HepG2 (cell line): ENCODE measurements around the gene OLFM2. TPM values are rescaled to one million over a fixed set of nuclear protein-coding genes. Genes with fewer than 3 reads are reported as not detected.
A peak's percentile ranks its signal among the peaks of the same experiment; 100 is the strongest.

Experiments used
- AGO2 ChIP-seq: fragments of 200-400 bp; formaldehyde crosslinking; optimal IDR thresholded peaks from 2 replicates; pipeline ENCODE3; 2017; ENCODE audit warnings: mild to moderate bottlenecking, low read depth, low read length, moderate library complexity
- ARNT ChIP-seq: fragments of 450-650 bp; IDR thresholded peaks from 2 replicates; pipeline ENCODE4 v1.6.1; 2017
- FLYWCH1 ChIP-seq: sonication (generic); formaldehyde crosslinking; IDR thresholded peaks from 2 replicates; pipeline ENCODE4 v1.8.1; 2023; ENCODE audit warnings: mild to moderate bottlenecking, missing genetic modification reagents
- HDAC2 ChIP-seq: sonication (generic); formaldehyde crosslinking; IDR thresholded peaks from 2 replicates; pipeline ENCODE4 v1.4.0; 2020; ENCODE audit warnings: missing genetic modification reagents
- RORA ChIP-seq: sonication (generic); formaldehyde crosslinking; IDR thresholded peaks from 2 replicates; pipeline ENCODE4 v1.5.0; 2020; ENCODE audit warnings: mild to moderate bottlenecking, missing genetic modification reagents, moderate library complexity
- ZBTB21 ChIP-seq: sonication (generic); formaldehyde crosslinking; IDR thresholded peaks from 2 replicates; pipeline ENCODE4 v1.4.0; 2020; ENCODE audit warnings: missing genetic modification reagents
- ZFAT ChIP-seq: sonication (generic); formaldehyde crosslinking; conservative IDR thresholded peaks from 2 replicates; pipeline ENCODE4 v1.8.1; 2023; ENCODE audit warnings: missing genetic modification reagents, inconsistent platforms
- ZKSCAN8 ChIP-seq: IDR thresholded peaks from 2 replicates; pipeline ENCODE4 v1.6.1; 2016; ENCODE audit warnings: borderline replicate concordance, missing genetic modification reagents, missing compliant biosample characterization
- ZNF549 ChIP-seq: sonication (generic); formaldehyde crosslinking; IDR thresholded peaks from 2 replicates; pipeline ENCODE4 v1.5.0; 2020; ENCODE audit warnings: missing genetic modification reagents
- ZNF616 ChIP-seq: sonication (generic); formaldehyde crosslinking; IDR thresholded peaks from 2 replicates; pipeline ENCODE4 v1.5.0; 2020; ENCODE audit warnings: low read depth, mild to moderate bottlenecking, missing genetic modification reagents
- ZNF766 ChIP-seq: sonication (generic); formaldehyde crosslinking; IDR thresholded peaks from 2 replicates; pipeline ENCODE4 v1.5.0; 2020; ENCODE audit warnings: missing genetic modification reagents, borderline replicate concordance
- ZNF782 ChIP-seq: sonication (generic); formaldehyde crosslinking; IDR thresholded peaks from 2 replicates; pipeline ENCODE4 v1.4.0; 2020; ENCODE audit warnings: missing genetic modification reagents, mild to moderate bottlenecking, borderline replicate concordance
- polyA plus RNA-seq, 8 experiments: library from polyadenylated mRNA; depleted of rRNA in 3 of 8; stranded (reverse) in 7 of 8; unstranded in 1 of 8; fragments of >200 nt; fragmentation: Illumina TruSeq in 4 of 8; extraction: Trizol in 4 of 8; gene quantifications; 2 replicates each; pipeline versions ENCODE4 v1.2.1 to v1.2.3, GENCODE V29; 2011 to 2016; ENCODE audit warnings: low read depth in 4 of 8, missing spikeins in 1 of 8, mixed read lengths in 1 of 8; ENCODE audit not compliant: insufficient read depth in 1 of 8
- total RNA-seq, 5 experiments: library from RNA; depleted of rRNA; stranded (reverse); fragments of >200 nt; fragmentation: Illumina TruSeq; extraction: Trizol; gene quantifications; 2 replicates each; pipeline ENCODE4 v1.2.3, GENCODE V29; 2016; ENCODE audit warnings: low read depth in 1 of 5
- TF ChIP-seq, protein P1 (sequence below): IDR thresholded peaks from 2 replicates; pipeline ENCODE4 v1.6.1; 2016
- TF ChIP-seq, protein P2 (sequence below): sonication (generic); formaldehyde crosslinking; IDR thresholded peaks from 2 replicates; pipeline ENCODE4 v1.8.1; 2022; ENCODE audit warnings: low read depth, mild to moderate bottlenecking, missing genetic modification reagents
- TF ChIP-seq, protein P3 (sequence below): sonication (generic); formaldehyde crosslinking; IDR thresholded peaks from 2 replicates; pipeline ENCODE4 v1.4.0; 2020; ENCODE audit warnings: missing genetic modification reagents
- TF ChIP-seq, protein P4 (sequence below), 2 experiments: fragments of 450-650 bp in 1 of 2; sonication (generic) in 1 of 2; formaldehyde crosslinking; IDR thresholded peaks; 2 replicates each; pipeline versions ENCODE4 v1.5.0 to v1.8.0; 2020 to 2022; ENCODE audit warnings: mild to moderate bottlenecking in 1 of 2, missing genetic modification reagents in 1 of 2
- TF ChIP-seq, protein P5 (sequence below): sonication (generic); formaldehyde crosslinking; IDR thresholded peaks from 2 replicates; pipeline ENCODE4 v1.8.1; 2023; ENCODE audit warnings: mild to moderate bottlenecking, inconsistent platforms, moderate library complexity, missing genetic modification reagents, borderline replicate concordance
- TF ChIP-seq, protein P6 (sequence below): fragments of 450-650 bp; IDR thresholded peaks from 2 replicates; pipeline ENCODE4 v1.6.1; 2017

The OLFM2 gene
- total and polyA plus RNA-seq, 2 of the 13 experiments (the other 11 are each of a cell fraction or from before 2014, with no cell fraction given): 0.20 to 0.51 TPM

DNA sequence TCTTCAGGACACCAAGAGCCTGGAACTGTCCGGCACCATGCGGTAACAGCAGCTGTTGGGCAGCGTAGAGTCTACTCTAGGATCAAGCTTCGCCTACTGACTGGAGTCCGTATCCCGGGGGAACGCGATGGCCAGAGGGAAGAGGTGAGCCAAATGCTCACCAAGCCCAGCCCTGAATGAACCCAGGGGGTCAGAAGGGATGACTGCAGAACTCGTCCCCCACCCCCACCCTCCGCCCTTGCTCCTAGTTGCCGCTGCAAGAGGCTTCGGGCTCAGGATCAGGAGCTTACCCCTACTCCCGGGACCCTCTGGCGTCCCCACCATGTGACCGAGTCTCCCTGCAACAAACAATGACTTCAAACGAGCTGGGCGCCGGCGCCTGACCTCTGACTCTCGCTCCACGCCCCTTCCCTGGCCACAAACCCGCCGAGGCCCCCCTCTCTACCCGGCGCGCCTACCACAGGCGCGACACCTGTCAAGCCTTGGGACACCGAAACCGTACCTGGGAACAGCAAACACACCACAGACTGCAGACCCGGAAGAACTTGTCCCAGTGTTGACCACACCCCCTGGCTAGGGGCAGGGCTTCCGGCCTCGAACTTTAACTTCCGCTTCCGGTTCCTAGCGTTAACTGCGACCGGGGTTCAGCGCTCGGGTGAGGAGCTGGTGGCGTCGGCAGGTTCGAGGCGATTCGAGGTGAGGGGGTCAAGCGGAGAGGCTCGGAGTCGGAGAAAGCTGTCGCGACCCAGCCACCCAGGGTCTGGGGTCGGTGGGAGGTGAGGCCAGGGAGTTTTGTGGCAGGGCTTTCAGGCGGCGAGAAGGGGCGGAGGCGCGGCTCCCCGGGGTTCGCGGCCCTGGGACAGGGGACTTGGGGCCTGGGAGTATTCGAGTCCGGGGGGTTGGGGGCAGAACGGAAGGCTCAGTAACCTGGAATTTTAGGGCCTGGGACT, 108.8 kb downstream of the OLFM2 start, which contains the start of gene UBL5 (continued):
- TF ChIP-seq, protein P1, sequence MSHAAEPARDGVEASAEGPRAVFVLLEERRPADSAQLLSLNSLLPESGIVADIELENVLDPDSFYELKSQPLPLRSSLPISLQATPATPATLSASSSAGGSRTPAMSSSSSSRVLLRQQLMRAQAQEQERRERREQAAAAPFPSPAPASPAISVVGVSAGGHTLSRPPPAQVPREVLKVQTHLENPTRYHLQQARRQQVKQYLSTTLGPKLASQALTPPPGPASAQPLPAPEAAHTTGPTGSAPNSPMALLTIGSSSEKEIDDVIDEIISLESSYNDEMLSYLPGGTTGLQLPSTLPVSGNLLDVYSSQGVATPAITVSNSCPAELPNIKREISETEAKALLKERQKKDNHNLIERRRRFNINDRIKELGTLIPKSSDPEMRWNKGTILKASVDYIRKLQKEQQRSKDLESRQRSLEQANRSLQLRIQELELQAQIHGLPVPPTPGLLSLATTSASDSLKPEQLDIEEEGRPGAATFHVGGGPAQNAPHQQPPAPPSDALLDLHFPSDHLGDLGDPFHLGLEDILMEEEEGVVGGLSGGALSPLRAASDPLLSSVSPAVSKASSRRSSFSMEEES (CRISPR knock-in tag): peak; percentile 76
- TF ChIP-seq, protein P2, sequence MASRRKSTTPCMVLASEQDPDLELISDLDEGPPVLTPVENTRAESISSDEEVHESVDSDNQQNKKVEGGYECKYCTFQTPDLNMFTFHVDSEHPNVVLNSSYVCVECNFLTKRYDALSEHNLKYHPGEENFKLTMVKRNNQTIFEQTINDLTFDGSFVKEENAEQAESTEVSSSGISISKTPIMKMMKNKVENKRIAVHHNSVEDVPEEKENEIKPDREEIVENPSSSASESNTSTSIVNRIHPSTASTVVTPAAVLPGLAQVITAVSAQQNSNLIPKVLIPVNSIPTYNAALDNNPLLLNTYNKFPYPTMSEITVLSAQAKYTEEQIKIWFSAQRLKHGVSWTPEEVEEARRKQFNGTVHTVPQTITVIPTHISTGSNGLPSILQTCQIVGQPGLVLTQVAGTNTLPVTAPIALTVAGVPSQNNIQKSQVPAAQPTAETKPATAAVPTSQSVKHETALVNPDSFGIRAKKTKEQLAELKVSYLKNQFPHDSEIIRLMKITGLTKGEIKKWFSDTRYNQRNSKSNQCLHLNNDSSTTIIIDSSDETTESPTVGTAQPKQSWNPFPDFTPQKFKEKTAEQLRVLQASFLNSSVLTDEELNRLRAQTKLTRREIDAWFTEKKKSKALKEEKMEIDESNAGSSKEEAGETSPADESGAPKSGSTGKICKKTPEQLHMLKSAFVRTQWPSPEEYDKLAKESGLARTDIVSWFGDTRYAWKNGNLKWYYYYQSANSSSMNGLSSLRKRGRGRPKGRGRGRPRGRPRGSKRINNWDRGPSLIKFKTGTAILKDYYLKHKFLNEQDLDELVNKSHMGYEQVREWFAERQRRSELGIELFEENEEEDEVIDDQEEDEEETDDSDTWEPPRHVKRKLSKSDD (CRISPR knock-in tag): no peak
- TF ChIP-seq ZKSCAN8 (CRISPR knock-in tag) (peak; percentile 23; the same call in 1 of the 2 replicates), FLYWCH1 (CRISPR knock-in tag) (peak; percentile 88; the same call in 1 of the 2 replicates), ZNF782 (CRISPR knock-in tag) (peak; percentile 86; the same call in 1 of the 2 replicates), ARNT (no peak), AGO2 (peak; percentile 48), ZNF616 (CRISPR knock-in tag) (0 out of 2 replicates have a peak, but pooled peaks have one; percentile 29), HDAC2 (CRISPR knock-in tag) (peak; percentile 67), ZBTB21 (CRISPR knock-in tag) (peak; percentile 36; the same call in 1 of the 2 replicates), ZNF766 (no peak), RORA (no peak), ZNF549 (CRISPR knock-in tag) (no peak), ZFAT (no peak)
- TF ChIP-seq, protein P3, sequence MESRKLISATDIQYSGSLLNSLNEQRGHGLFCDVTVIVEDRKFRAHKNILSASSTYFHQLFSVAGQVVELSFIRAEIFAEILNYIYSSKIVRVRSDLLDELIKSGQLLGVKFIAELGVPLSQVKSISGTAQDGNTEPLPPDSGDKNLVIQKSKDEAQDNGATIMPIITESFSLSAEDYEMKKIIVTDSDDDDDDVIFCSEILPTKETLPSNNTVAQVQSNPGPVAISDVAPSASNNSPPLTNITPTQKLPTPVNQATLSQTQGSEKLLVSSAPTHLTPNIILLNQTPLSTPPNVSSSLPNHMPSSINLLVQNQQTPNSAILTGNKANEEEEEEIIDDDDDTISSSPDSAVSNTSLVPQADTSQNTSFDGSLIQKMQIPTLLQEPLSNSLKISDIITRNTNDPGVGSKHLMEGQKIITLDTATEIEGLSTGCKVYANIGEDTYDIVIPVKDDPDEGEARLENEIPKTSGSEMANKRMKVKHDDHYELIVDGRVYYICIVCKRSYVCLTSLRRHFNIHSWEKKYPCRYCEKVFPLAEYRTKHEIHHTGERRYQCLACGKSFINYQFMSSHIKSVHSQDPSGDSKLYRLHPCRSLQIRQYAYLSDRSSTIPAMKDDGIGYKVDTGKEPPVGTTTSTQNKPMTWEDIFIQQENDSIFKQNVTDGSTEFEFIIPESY (CRISPR knock-in tag): no peak
- TF ChIP-seq, protein P4, sequence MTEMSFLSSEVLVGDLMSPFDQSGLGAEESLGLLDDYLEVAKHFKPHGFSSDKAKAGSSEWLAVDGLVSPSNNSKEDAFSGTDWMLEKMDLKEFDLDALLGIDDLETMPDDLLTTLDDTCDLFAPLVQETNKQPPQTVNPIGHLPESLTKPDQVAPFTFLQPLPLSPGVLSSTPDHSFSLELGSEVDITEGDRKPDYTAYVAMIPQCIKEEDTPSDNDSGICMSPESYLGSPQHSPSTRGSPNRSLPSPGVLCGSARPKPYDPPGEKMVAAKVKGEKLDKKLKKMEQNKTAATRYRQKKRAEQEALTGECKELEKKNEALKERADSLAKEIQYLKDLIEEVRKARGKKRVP (CRISPR knock-in tag; IDR thresholded peaks at IDR 0.05): 0 out of 4 replicates have a peak, but pooled peaks of 1 of the 2 experiments have one; percentile 19
- TF ChIP-seq, protein P5, sequence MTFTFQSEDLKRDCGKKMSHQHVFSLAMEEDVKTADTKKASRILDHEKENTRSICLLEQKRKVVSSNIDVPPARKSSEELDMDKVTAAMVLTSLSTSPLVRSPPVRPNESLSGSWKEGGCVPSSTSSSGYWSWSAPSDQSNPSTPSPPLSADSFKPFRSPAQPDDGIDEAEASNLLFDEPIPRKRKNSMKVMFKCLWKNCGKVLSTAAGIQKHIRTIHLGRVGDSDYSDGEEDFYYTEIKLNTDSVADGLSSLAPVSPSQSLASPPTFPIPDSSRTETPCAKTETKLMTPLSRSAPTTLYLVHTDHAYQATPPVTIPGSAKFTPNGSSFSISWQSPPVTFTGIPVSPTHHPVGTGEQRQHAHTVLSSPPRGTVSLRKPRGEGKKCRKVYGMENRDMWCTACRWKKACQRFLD (CRISPR knock-in tag): no peak; the same call in 1 of the 2 replicates
- TF ChIP-seq, protein P6, sequence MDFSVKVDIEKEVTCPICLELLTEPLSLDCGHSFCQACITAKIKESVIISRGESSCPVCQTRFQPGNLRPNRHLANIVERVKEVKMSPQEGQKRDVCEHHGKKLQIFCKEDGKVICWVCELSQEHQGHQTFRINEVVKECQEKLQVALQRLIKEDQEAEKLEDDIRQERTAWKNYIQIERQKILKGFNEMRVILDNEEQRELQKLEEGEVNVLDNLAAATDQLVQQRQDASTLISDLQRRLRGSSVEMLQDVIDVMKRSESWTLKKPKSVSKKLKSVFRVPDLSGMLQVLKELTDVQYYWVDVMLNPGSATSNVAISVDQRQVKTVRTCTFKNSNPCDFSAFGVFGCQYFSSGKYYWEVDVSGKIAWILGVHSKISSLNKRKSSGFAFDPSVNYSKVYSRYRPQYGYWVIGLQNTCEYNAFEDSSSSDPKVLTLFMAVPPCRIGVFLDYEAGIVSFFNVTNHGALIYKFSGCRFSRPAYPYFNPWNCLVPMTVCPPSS: no peak
